Kasumi-1 (cell line): ENCODE measurements around the gene MMP8.
"Not testable (repeated sequence)": the region's sequence is repeated elsewhere in the genome, so short reads cannot be mapped to it uniquely, and the experiment has no call there.

Experiments used
- DNase-seq, 2 experiments: peaks; one replicate each; lab custom pipeline; 2025; lab: John Stamatoyannopoulos, UW

The MMP8 gene, protein sequence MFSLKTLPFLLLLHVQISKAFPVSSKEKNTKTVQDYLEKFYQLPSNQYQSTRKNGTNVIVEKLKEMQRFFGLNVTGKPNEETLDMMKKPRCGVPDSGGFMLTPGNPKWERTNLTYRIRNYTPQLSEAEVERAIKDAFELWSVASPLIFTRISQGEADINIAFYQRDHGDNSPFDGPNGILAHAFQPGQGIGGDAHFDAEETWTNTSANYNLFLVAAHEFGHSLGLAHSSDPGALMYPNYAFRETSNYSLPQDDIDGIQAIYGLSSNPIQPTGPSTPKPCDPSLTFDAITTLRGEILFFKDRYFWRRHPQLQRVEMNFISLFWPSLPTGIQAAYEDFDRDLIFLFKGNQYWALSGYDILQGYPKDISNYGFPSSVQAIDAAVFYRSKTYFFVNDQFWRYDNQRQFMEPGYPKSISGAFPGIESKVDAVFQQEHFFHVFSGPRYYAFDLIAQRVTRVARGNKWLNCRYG

DNA sequence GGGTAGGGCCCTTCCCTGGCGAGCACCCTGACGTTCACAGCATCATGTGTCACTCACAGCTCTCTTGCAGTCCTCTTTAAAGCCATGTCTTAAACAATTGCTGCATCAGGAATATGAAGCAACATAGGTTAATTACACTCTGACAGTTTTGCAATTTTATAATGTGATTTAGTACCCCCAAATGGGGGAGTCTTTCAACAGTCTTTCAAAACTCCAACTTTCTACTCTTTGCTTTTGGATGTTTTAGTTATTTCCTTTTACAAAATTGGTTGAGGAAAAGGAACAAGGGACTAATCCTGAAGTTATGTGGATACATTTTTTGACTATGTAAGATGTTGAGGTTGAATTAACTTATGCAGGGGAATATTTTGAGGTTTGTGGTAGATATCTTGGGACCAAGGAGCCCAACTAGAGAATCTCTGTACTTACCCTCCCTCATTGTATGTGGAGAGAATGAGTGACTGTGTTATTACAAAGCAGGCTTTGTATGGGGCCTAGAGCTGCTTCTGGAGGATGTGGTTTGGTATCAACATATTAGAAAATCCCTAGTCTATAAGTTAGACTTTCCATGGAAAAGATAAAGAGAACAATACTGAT is at the start of gene MMP8:
TSS of gene MMP8 (minus strand) at position 51 of the 597 bp plus-strand sequence. CDS start 99 bp downstream, outside the sequence.
- no peak for DNase-seq

DNA sequence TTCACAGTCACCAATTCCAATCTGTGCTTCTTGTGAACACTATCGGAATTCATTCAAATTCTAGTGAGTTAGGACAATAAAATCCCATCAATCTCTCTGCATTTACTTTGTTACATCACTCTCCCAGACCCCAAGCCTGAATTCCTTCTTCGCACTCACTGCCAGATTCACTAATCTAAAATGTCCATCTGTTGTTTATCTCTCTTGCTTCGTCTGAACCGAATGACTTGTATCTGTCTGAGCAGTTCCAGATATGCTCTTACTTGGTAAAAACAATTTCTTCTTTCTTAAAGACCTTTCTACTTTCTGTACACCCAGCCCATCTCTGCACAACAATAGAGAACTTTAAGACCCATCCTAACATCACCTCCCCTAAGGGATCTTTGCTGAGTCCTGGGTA is 48.6 kb upstream of the MMP8 start:
- DNase-seq = no peak

DNA sequence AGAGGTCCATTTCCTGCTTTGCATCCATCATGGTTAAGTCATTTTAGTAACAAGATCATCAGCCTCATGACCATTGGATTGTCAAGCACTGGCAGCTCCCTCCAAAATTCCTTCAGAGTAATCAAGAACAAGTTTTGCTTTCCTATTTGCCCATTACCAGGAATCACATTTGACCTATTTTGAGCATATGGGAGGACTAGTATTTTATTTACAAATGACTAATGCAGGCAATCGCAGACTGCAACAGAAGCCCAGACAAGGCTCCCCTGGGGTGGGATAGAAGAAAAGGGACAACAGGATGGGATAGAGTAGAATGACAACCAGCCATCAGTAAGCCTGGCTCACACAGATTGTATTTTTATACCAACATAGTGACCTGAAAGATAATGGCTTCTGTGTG is 46.6 kb upstream of the MMP8 start:
- no peak for DNase-seq

DNA sequence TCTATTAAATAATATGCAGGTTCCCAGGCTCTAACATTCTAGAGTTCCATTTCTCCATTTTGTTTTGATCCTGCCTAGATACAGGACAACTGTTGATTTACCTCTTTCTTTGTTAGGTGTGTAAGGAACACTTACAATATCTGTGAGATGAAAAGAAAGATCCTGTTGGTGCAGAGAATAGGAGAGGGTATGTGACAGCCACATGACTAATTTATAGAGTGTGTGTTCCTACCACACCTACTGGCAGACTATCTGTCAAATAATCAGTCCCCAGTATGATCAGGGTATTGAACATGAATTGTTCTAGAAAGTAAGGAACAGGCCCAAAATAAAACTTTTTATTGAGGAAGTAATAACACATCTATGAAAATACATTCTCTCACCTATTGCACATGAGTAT is 45.4 kb upstream of the MMP8 start:
- no peak for DNase-seq

DNA sequence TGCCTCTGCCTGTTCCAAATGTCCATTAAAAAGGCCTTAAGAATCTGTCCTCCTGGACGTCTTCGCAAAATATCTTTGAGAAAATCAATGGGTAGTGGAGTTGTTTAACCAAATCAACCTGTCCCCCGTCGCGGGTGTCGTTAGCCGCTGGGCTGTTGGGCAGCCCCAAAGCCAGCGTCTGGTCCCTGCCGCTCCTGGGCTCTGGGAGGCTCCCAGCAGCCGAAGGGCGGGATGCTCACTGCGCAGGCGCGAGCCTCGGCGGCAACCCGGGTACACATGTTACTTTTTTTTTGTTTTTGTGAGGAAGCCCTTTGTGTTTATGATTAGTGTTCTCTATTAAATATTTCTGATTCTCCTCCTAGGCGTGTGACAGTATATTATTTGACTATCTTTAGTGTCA is 43.0 kb upstream of the MMP8 start:
- DNase-seq = no peak

DNA sequence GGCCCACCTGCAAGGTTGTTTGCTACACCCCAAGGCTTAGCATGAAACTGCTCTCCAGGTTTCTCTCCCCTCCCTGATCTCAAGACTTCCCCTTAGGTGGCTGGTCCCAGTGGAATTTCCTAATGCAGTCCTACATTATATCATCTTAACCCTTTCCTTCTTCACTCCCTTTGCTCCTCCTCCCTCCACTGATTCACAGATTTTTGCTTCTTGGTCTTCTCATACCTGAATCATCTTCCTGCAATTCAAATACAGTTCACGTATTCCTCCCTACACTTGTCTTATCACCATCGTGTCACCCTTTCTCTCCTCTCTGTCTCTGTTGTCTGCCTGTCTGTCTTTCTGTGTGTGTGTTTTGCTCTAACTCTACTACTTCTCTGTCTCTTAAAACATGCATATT is 38.7 kb upstream of the MMP8 start:
- DNase-seq = no peak

DNA sequence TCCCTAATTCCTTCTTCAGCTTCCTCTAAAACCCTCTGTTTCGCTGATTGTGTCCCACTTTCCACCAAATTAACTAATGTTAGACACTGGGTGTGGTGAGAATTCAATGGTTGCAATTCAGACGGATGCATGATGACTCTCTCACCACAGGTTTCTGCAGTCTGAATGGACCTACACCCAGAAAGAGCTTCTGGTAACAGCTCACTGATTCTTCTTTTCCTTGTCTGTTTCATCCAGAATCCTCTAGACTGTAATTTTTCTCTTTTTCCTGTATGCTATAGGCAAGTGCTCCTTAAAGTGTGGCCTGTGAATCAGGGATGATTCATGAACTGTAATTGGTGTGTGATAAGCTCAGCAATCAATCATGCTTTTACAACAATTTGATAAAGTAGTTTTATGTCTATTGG is 37.6 kb upstream of the MMP8 start:
- no peak for DNase-seq

DNA sequence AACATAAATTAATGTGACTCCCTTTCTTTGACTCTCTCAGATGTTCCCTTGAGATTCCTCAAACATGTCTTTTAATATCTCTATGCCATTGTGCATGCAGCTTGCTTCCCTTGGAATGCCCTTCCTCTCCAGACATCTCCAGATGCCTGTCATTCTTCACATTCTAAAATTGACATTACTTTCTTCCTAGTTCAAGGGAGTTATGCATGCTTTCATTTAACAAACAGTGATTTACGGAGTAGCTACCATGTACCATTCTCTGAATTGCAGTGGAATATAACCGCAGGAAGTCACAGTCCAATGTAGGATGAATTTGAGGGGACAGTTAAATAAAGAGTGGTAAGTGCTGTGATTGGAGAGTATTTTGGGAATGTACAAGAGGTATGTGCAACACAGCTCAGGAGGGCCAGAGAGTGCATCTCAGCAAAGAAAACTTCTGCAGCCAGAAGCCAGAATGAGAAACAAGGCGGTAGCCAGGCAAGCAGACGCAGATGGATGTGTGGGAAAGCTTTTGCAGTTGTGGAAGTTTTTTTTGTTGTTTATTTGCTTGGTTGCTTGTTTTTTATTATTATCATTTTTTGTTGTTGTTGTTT is 37.0 kb upstream of the MMP8 start:
- DNase-seq = no peak

DNA sequence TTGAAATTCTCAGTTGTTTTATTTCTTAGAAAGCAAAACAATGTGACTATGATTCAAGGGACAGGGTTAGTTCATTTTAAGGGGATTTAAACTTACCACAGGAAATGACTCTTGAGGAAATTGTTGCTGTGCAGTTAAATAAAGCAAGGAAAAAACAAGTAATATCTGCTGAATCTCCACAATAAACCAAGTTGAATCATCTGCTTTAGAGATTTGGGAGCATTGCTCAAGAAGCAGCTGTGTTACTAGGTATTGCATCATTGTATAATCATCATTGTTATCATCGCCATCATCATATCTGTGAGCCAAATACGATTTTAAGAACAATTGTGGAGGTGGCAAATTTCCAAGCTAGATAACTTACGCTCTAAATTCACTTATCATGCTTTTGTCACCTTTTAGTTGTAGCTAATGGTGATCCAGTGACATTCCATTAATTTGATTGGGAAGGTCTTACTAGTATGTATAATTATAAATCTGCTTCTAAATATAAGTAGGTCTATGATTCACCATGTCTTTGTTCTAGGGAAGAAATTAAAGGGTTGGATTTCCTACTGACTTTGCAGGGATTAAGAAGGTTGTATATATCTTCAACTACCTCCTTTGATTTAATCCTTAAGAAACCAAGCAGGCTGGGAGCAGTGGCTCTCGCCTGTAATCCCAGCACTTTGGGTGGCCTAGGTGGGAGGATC is 35.7 kb upstream of the MMP8 start:
- peak in 1 of 2 experiments; percentile 11 for DNase-seq

DNA sequence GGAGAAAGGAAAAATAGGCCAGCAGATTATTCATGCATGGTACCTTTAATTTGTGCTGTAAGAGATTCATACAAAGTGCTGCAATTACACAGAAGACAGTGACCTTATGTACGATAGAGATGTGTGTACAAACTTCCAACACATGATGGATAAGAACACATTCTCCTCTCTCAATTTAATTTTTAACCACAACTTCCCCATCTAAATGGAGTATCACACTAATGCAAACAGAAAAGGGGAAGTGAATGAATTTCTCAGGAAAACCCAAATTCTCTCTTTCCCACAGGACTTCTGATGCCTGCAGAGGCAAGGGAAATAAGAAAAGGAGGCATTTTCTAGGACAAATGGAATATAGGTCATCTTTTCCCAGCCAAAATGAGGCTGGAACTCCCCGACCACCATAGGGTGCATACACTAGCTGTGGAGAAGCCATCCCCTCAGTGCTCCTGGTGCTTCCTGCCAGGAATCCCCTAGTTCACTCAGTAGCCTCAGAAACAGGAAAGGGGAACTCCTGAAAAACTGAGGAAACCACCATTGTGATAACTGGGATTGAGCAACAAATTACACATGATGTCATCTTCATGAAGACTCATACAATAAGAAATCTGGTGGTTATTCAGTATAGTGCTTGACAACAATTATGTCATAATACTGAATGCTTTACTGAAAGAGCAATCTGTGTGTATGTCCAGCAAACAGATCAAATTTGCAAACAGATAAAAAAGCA is 33.2 kb upstream of the MMP8 start:
- DNase-seq = peak; percentile 82

DNA sequence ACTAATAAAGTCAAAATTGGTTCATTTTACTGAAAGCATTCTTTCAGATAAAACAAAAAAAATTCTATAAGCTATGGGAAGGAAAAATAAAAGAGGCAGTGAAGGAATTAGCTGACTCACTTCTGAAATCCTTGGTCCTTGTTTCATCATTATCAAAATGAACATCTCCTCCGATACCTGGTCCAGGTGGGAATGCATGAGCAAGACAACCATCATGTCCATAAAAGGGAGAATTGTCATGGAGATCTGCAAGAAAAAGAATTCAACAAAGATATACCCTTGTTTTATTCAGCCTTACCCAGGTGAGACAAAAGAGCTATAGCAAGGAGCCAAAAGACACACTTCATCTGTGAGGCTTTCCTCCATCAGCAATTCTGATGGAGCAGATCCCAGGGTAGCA is 28.5 kb upstream of the MMP8 start:
- no peak for DNase-seq

DNA sequence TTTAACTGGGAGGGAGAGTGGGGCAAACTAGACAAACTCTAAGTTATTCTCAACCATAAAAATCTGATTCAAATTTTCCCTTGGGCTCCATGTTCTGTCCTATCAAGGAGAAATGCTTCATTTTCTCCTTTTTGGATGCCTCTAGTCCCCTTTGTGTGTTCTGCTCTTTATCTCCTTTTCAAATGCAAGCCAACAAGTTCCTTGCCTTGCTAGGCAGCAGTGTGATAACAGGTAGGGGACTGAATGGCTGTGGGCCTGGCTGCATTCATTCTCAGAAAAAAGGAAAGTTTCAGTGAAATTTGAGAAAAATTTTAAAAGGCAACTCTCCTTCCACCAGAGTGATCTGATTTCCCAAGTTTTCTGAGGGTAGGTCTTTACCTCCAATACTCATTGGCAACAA is 26.9 kb upstream of the MMP8 start:
- DNase-seq = no peak

DNA sequence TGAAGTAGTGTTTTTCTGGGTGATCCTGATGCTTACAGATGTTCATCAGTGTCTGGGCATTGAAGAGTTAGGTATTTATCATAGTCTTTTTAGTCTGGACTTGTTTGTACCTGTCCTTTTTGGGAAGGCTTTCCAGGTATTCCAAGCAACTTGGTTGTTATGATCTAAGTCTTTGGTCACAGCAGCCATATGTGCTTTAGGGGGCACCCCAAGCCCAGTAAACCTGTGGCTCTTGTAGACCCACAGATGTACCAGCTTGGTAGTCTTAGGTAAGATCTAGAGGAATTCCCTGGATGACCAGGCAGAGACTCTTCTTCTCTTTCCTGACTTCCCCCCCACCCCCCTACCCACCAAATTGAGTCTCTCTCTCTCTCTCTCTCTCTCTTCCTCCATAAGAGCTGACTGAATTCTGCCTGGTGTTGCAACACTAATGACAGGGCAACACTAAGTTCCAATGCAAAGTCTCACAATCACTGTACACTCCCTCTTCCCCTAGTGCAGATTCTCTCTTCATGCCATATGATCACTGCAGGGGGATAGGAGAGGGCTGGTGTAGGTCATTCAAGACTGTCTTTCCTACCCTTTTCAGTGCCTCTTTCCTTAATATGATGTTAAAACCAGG is 24.5 kb upstream of the MMP8 start:
- no peak for DNase-seq

DNA sequence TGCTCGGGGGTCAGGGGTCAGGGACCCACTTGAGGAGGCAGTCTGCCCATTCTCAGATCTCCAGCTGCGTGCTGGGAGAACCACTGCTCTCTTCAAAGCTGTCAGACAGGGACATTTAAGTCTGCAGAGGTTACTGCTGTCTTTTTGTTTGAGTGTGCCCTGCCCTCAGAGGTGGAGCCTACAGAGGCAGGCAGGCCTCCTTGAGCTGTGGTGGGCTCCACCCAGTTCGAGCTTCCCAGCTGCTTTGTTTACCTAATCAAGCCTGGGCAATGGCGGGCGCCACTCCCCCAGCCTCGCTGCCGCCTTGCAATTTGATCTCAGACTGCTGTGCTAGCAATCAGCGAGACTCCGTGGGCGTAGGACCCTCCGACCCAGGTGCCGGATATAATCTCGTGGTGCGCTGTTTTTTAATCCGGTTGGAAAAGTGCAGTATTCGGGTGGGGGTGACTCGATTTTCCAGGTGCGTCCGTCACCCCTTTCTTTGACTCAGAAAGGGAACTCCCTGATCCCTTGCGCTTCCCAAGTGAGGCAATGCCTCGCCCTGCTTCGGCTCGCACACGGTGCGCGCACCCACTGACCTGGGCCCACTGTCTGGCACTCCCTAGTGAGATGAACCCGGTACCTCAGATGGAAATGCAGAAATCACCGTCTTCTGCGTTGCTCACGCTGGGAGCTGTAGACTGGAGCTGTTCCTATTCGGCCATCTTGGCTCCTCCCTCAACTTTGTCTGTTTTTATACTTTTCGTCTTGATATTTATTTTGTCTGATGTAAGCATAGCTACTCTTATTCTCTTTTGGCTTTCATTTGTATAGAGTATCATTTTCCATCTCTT is 22.2 kb upstream of the MMP8 start:
- not testable (repeated sequence) for DNase-seq

DNA sequence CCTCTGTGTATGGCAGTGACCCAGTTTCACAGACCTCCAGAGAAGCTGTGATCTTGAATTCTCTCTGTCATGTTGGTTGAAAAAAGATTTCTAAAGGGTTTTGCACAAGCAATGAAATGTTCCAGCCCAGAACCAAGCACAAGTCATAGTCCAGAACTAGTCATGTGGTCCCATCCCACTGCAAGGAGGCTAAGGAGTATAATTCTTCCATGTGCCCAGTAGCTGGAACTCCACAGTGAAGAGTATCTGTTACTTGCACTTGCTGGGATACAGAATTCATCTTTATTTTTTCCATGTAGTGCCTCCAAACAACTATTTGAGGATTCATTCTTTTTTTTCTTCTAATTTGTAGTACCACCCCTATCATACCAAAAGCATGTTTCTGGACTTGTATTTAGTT is 9.9 kb upstream of the MMP8 start:
- no peak for DNase-seq

DNA sequence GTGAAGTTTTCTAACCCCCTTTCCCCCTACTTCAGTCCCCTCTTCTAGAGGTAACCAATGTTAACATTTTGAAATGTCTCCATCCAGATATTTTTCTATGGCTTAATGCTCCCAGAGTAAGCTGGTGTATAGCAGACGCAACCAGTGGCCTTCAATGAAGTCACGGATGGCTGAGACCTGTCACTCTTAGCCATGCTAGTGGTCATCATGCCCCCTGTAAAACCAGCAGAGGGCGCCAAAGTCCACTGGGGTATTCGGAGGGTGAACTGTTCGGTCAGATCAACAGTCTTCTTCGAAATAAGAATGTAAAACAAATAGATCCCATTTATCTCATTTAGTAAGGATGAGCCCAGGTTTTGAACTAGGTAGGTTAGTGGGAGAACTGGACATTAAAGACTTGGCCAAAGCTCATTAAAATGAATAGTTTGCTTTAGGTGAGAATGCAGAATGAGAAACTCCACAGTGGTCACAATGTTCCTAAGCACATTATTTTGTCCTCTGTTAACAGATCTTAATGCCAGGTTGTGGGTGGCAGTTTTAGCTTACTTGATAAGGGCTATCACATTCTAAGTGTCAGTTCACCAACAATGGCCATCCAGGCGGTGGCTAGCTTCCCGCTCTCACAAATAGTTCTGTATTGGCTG is 8.6 kb upstream of the MMP8 start:
- DNase-seq = peak; percentile 65 to 73

DNA sequence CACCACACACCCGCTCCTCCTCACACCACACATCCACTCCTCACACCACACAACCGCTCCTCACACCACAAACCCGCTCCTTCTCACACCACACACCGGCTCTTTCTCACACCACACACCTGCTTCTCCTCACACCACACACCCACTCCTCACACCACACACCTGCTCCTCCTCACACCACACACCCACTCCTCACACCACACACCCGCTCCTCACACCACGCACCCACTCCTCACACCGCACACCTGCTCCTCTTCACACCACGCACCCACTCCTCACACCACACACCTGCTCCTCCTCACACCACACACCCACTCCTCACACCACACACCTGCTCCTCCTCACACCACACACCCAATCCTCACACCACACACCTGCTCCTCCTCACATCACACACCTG is 6.2 kb upstream of the MMP8 start:
- not testable (repeated sequence) for DNase-seq

DNA sequence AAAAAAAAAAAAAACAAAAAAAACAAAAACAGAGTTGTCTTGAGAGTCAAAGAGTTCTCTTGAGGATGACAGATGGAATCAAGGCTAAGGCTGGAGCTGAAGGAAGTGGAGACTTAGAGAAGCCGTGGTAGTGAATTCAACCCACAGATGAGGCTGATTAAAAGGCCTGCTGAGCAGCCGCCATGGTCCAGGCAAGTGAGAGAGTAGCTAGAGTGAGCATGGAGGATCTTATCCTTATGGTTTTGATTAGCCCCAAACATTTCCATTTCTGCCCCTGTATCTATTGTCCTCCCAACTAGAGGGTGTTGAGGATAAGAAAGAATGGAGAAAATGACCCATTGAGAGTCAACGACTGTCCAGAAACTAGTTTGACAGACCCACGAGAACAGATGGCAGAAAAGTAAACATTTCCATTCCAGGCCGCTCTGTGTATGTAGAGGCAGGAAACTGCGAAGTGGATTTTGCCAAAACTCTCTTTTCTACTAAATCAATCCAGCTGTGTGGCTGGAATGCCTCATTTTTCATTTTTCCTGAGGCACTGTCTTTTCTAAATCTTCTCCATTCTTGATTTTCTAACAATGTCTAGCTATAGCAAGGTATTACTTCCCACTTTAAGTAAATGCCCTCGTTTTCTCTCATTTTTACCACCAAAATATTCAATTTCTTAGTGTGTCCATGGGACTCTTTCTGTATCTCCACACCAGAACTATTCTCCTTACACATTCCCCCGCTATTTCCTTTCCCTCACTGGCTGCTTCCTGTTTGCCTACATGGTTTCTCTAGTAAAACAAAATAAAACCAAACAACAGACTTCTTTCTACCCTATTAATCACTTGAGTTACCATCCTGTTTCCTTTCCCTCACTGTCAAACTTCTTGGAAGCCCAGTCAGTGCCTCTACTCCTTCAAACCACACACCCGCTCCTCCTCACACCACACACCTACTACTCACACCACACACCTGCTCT is 5.4 kb upstream of the MMP8 start:
- no peak for DNase-seq

DNA sequence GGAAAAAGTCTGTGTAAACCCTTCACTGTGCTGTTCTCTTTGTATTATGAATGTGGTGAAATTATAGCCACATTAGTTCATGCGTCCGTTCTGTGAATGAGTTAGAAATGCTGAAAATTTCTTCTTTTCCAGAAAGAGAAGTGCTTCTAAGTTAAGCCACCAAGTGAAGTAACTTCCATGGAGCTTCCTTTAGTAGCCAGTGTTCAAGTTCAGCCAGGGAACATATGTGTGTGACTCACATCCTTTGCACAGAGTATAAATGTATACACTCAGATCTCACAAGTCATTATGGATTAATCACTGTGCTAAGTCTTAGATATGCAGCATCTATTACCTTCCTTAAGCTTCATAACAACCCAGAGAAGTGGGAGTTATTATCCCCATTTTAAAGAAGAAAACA is 3.1 kb upstream of the MMP8 start:
- DNase-seq = peak; percentile 82 to 86
